Keratinocyte (primary cell): ENCODE results near the gene ZEB1. TPM values are rescaled to one million over a fixed set of nuclear protein-coding genes. Genes with fewer than 3 reads are reported as not detected.
A peak's percentile ranks its signal among the peaks of the same experiment; 100 is the strongest.

ENCODE experiments used
- DNase-seq: peaks from one replicate; pipeline ENCODE4 v3.0.0-alpha.2; 2011; ENCODE audit warnings: low read depth, missing footprints, low spot score
- FAIRE-seq: peaks from 2 replicates; lab custom pipeline; 2011; peaks lifted over from hg19 to GRCh38; lab: Jason Lieb, UNC
- H2AFZ ChIP-seq: 2 replicates; pipeline ENCODE4 v1.6.0; 2012; ENCODE audit warnings: low read length, control low read depth, inconsistent platforms; ENCODE audit not compliant: control insufficient read depth
- H3K27ac ChIP-seq: 2 replicates; pipeline ENCODE4 v1.5.1; 2011; ENCODE audit warnings: low read length; ENCODE audit not compliant: control insufficient read depth, insufficient read depth
- H3K27me3 ChIP-seq: 3 replicates; pipeline ENCODE4 v1.6.0; 2011; ENCODE audit warnings: low read length; ENCODE audit not compliant: control insufficient read depth, insufficient read depth; ENCODE audit errors: extremely low read depth
- H3K36me3 ChIP-seq, 2 experiments: 2 replicates in 1 of 2; 3 replicates in 1 of 2; pipeline ENCODE4 v1.5.1; 2011; ENCODE audit warnings: low read length in 2 of 2, mild to moderate bottlenecking in 1 of 2; ENCODE audit not compliant: control insufficient read depth in 2 of 2, insufficient read depth in 2 of 2; ENCODE audit errors: extremely low read depth in 1 of 2
- H3K4me1 ChIP-seq: 3 replicates; pipeline ENCODE4 v1.5.1; 2011; ENCODE audit warnings: low read length; ENCODE audit not compliant: control insufficient read depth, insufficient read depth; ENCODE audit errors: extremely low read depth
- H3K4me2 ChIP-seq: 3 replicates; pipeline ENCODE4 v1.6.0; 2011; ENCODE audit warnings: low read depth, low read length; ENCODE audit not compliant: control insufficient read depth, insufficient read depth; ENCODE audit errors: extremely low read depth
- H3K4me3 ChIP-seq, 3 experiments: fragments of 200-600 bp in 1 of 3; sonication (generic) in 1 of 3; 2 replicates in 2 of 3; 3 replicates in 1 of 3; pipeline ENCODE4 v1.5.1; 2011 to 2016; ENCODE audit warnings: low read length in 3 of 3, mild to moderate bottlenecking in 3 of 3, control low read depth in 2 of 3, inconsistent platforms in 1 of 3, low read depth in 1 of 3, mixed read lengths in 1 of 3, mixed run types in 1 of 3, moderate library complexity in 1 of 3; ENCODE audit not compliant: control insufficient read depth in 2 of 3, insufficient read depth in 2 of 3; ENCODE audit errors: extremely low read depth in 1 of 3
- H3K79me2 ChIP-seq: 2 replicates; pipeline ENCODE4 v1.6.0; 2012; ENCODE audit warnings: low read length; ENCODE audit not compliant: control insufficient read depth, insufficient read depth
- H3K9ac ChIP-seq: 3 replicates; pipeline ENCODE4 v1.6.0; 2011; ENCODE audit warnings: low read length; ENCODE audit not compliant: control insufficient read depth, insufficient read depth; ENCODE audit errors: extremely low read depth
- H3K9me1 ChIP-seq: 3 replicates; pipeline ENCODE4 v1.6.0; 2011; ENCODE audit warnings: low read length; ENCODE audit not compliant: control insufficient read depth, insufficient read depth; ENCODE audit errors: extremely low read depth
- H3K9me3 ChIP-seq: 2 replicates; pipeline ENCODE4 v1.5.1; 2012; ENCODE audit warnings: low read depth, low read length; ENCODE audit not compliant: control insufficient read depth
- H4K20me1 ChIP-seq: 3 replicates; pipeline ENCODE4 v1.6.0; 2011; ENCODE audit warnings: low read length; ENCODE audit not compliant: control insufficient read depth, insufficient read depth; ENCODE audit errors: extremely low read depth
- EZH2 ChIP-seq: IDR thresholded peaks from one replicate; pipeline ENCODE4 v1.6.1; 2012; ENCODE audit warnings: inconsistent platforms, mild to moderate bottlenecking, low read length, moderate library complexity
- dilution Hi-C: fragments of 300-500 bp; cut with MboI; formaldehyde crosslinking; loops from one replicate; pipeline ENCODE4 v1.7.0; 2020; ENCODE audit warnings: low sequenced_read_pairs; ENCODE audit not compliant: extremely low pct_ligation_motif_present
- polyA plus RNA-seq, 5 experiments: library from polyadenylated mRNA; depleted of rRNA in 3 of 5; stranded (reverse) in 3 of 5; stranded (forward) in 1 of 5; unstranded in 1 of 5; fragments of >200 nt; gene quantifications; 1 replicate in 1 of 5; 2 replicates in 3 of 5; 3 replicates in 1 of 5; pipeline versions ENCODE4 v1.2.1 to v1.2.3, GENCODE V29; 2011 to 2012; ENCODE audit warnings: missing spikeins in 2 of 5, low read depth in 1 of 5, low replicate concordance in 1 of 5
- TF ChIP-seq, protein P1 (sequence below), 3 experiments: IDR thresholded peaks in 1 of 3; conservative IDR thresholded peaks in 1 of 3; optimal IDR thresholded peaks in 1 of 3; 2 replicates in 2 of 3; 3 replicates in 1 of 3; pipeline versions ENCODE3 to v1.5.1; 2011; ENCODE audit warnings: low read length in 3 of 3, mild to moderate bottlenecking in 3 of 3, moderate library complexity in 2 of 3, control low read depth in 1 of 3, inconsistent platforms in 1 of 3; ENCODE audit not compliant: insufficient read depth in 2 of 3; ENCODE audit errors: extremely low read depth in 1 of 3

ZEB1 gene
- polyA plus RNA-seq, 1 donor (not counting 4 experiments of a cell fraction or from before 2014, with no cell fraction given), result 0.96 TPM

DNA sequence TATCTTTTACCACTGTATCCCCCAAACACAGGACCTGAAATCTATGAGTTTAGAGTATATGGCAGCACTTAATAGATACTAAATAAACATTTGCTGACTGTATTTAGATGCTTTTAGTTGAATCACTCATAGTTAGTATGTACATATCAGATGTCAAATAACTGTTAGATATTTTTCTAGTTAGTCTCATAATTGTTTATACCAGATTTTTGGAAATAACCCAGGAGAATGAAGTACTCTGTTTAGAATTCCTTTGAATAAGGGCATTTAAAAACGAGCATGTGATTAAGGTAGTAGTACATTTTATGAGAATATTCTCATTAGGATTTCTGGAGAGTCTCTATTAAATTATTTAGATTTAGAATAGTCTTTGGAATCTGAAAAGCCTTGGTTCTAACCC, 22.3 kb upstream of the ZEB1 start:
- Histone ChIP-seq H3K9me3 (no peaks in the 10 kb centered on the region), H2AFZ (no peak overlapping the region), H3K4me3 (no peak overlapping the region), H3K4me1 (no peaks in the 10 kb centered on the region), H3K9ac (no peak overlapping the region), H3K27ac (no peak overlapping the region), H3K79me2 (no peaks in the 10 kb centered on the region), H3K27me3 (no peaks in the 10 kb centered on the region), H3K9me1 (no peaks in the 10 kb centered on the region), H3K36me3 (no peaks in the 10 kb centered on the region), H4K20me1 (no peaks in the 10 kb centered on the region), H3K4me2 (no peak overlapping the region)
- TF ChIP-seq, protein P1, sequence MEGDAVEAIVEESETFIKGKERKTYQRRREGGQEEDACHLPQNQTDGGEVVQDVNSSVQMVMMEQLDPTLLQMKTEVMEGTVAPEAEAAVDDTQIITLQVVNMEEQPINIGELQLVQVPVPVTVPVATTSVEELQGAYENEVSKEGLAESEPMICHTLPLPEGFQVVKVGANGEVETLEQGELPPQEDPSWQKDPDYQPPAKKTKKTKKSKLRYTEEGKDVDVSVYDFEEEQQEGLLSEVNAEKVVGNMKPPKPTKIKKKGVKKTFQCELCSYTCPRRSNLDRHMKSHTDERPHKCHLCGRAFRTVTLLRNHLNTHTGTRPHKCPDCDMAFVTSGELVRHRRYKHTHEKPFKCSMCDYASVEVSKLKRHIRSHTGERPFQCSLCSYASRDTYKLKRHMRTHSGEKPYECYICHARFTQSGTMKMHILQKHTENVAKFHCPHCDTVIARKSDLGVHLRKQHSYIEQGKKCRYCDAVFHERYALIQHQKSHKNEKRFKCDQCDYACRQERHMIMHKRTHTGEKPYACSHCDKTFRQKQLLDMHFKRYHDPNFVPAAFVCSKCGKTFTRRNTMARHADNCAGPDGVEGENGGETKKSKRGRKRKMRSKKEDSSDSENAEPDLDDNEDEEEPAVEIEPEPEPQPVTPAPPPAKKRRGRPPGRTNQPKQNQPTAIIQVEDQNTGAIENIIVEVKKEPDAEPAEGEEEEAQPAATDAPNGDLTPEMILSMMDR (optimal IDR thresholded peaks at IDR 0.05 in 1 of 3, IDR thresholded peaks at IDR 0.05 in 1 of 3, conservative IDR thresholded peaks at IDR 0.05 in 1 of 3; ENCODE audit: extremely low read depth in 1 of 3, insufficient read depth in 2 of 3, low read length in 3 of 3), result no peak
- no peak for TF ChIP-seq EZH2
- no peak for DNase-seq
- dilution Hi-C loops, result no loop called here
- no peak for FAIRE-seq

DNA sequence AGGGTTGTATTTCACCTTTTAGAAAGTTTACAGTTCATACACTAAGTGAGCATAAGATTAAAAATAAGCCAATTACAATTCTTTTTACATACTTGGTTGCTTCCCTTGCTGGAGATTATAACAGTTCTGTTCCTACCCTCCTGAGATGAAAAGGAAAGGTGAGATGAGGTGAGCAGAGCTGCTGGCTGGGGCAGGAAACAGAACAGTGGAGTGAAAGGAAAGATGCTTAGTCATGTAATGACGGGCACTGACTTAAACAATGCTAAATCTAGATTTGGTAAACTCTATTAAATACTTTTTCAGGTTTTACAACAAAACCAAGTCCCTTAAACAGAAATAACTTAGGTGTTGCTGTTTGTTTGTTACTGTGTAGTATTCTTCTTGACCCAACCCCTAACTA, 19.9 kb upstream of the ZEB1 start:
- Histone ChIP-seq H3K79me2 (no peaks in the 10 kb centered on the region), H3K4me3 (no peak overlapping the region), H3K9me1 (no peaks in the 10 kb centered on the region), H3K27ac (no peak overlapping the region), H3K27me3 (no peaks in the 10 kb centered on the region), H3K9ac (no peak overlapping the region), H3K4me2 (no peak overlapping the region), H3K36me3 (no peaks in the 10 kb centered on the region), H3K4me1 (no peaks in the 10 kb centered on the region), H3K9me3 (no peaks in the 10 kb centered on the region), H2AFZ (no peak overlapping the region), H4K20me1 (no peaks in the 10 kb centered on the region)
- FAIRE-seq (peak; percentile 46), DNase-seq (no peak)
- dilution Hi-C loops, result no loop called here
- TF ChIP-seq, protein P1 (optimal IDR thresholded peaks at IDR 0.05 in 1 of 3, IDR thresholded peaks at IDR 0.05 in 1 of 3, conservative IDR thresholded peaks at IDR 0.05 in 1 of 3; ENCODE audit: extremely low read depth in 1 of 3, insufficient read depth in 2 of 3, low read length in 3 of 3), result no peak
